ENCODE data around the gene PSMA1.

- TF ChIP-seq, protein P1, sequence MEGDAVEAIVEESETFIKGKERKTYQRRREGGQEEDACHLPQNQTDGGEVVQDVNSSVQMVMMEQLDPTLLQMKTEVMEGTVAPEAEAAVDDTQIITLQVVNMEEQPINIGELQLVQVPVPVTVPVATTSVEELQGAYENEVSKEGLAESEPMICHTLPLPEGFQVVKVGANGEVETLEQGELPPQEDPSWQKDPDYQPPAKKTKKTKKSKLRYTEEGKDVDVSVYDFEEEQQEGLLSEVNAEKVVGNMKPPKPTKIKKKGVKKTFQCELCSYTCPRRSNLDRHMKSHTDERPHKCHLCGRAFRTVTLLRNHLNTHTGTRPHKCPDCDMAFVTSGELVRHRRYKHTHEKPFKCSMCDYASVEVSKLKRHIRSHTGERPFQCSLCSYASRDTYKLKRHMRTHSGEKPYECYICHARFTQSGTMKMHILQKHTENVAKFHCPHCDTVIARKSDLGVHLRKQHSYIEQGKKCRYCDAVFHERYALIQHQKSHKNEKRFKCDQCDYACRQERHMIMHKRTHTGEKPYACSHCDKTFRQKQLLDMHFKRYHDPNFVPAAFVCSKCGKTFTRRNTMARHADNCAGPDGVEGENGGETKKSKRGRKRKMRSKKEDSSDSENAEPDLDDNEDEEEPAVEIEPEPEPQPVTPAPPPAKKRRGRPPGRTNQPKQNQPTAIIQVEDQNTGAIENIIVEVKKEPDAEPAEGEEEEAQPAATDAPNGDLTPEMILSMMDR (IDR thresholded peaks at IDR 0.05; ENCODE audit: insufficient read depth, low read depth, low read length), result no peak
- TF ChIP-seq EZH2 (IDR thresholded peaks at IDR 0.05; ENCODE audit: insufficient read depth, low read length), result no peak
Measured at GRCh38 chr11:14555818-14556217, 35.6 kb upstream of the PSMA1 start.

Data from astrocyte (in vitro differentiated cells and primary cell).